NCI-H2196 (cell line): ENCODE data around the gene C3orf22.

Source experiments
- DNase-seq: peaks from one replicate; lab custom pipeline; 2025; ENCODE audit not compliant: unreplicated experiment; lab: John Stamatoyannopoulos, UW

C3orf22 gene

GRCh38 chr3:126557415-126557745 is 1.4 kb downstream of the C3orf22 start:
- DNase-seq = no peak

GRCh38 chr3:126556637-126557414 is 1.9 kb downstream of the C3orf22 start:
- no peak for DNase-seq

- no peak for DNase-seq
Measured at GRCh38 chr3:126555795-126556636, 2.7 kb downstream of the C3orf22 start.

- no peak for DNase-seq
Measured at GRCh38 chr3:126554560-126555525, 3.9 kb downstream of the C3orf22 start.

GRCh38 chr3:126553284-126554084 is 5.2 kb downstream of the C3orf22 start:
- no peak for DNase-seq

GRCh38 chr3:126552688-126553283 is 5.9 kb downstream of the C3orf22 start:
- DNase-seq = no peak

- DNase-seq = no peak
Measured at GRCh38 chr3:126551839-126552687, 6.7 kb downstream of the C3orf22 start.

- DNase-seq = no peak
Measured at GRCh38 chr3:126551121-126551838, 7.5 kb downstream of the C3orf22 start.

- DNase-seq = no peak
Measured at GRCh38 chr3:126550488-126551051, 8.2 kb downstream of the C3orf22 start.

GRCh38 chr3:126549861-126550487 is 8.8 kb downstream of the C3orf22 start:
- no peak for DNase-seq

GRCh38 chr3:126548556-126549466 is 9.9 kb downstream of the C3orf22 start:
- DNase-seq = no peak

GRCh38 chr3:126547721-126548120 is 11.0 kb downstream of the C3orf22 start:
- no peak for DNase-seq

- no peak for DNase-seq
Measured at GRCh38 chr3:126546549-126547239, 12.0 kb downstream of the C3orf22 start.

GRCh38 chr3:126546013-126546412 is 12.7 kb downstream of the C3orf22 start:
- DNase-seq = no peak

- DNase-seq = no peak
Measured at GRCh38 chr3:126545544-126545943, 13.2 kb downstream of the C3orf22 start.
